Middle frontal gyrus (tissue), 1 donor: ENCODE data around the gene TLCD5.

Experiments used
- DNase-seq: peaks from one replicate; pipeline ENCODE4 v3.0.0-alpha.2; 2015; ENCODE audit warnings: low spot score; ENCODE audit errors: extremely low spot score

TLCD5 gene

DNA sequence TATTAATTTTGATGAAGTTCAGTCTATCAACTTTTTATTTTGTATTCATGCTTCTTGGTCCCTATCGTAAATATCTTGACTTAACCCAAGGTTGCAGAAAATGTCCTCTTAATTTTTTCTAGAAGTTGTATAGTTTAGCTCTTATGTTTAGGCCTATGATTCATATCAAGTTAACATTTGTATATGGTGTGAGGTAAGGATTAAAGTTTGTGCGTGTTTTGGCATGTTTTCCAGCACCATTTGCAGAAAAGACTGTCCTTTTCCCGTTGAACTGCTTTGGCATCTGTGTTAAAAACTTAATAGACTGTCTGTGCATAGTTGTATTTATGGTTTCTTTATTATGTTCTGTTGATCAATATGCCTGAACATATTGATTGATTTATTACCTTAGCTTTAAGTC is 53.4 kb downstream of the TLCD5 start:
- DNase-seq, result no peak

DNA sequence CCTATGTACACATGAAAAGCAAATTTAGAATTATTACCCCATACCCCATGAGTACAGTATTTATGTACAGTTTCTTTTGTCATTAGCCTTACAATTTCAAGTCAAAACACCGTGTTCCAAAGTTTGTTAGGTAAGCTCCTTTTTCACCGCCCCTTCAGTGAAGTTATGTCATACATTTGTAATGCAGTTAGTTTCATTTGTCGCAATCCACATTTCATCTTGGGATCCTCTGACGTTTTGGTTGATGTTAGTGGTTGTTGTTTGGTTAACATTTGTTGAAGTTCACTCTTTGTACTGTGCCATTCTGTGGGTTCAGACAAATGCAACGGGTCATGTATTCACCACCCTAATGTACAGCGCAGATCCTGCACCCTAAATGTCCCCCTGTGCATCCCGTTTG is 56.3 kb downstream of the TLCD5 start:
- DNase-seq, result no peak
